Fibroblast of lung (primary cell): ENCODE results near the gene CHRM4. TPM values are rescaled to one million over a fixed set of nuclear protein-coding genes. Genes with fewer than 3 reads are reported as not detected.
A peak's percentile ranks its signal among the peaks of the same experiment; 100 is the strongest.

Experiments used
- DNase-seq, 2 donors: peaks; one replicate each; pipeline versions ENCODE4 v3.0.0 to v3.0.0-alpha.2; 2010; ENCODE audit warnings: low read depth in 2 of 2
- H2AFZ ChIP-seq: 2 replicates; pipeline ENCODE4 v1.5.1; 2012; ENCODE audit warnings: low read length, control low read depth, inconsistent platforms
- H3K27ac ChIP-seq: 2 replicates; pipeline ENCODE4 v1.5.1; 2011; ENCODE audit warnings: low read length, control low read depth; ENCODE audit not compliant: insufficient read depth
- H3K27me3 ChIP-seq: 2 replicates; pipeline ENCODE4 v1.5.1; 2011; ENCODE audit warnings: mild to moderate bottlenecking, low read length; ENCODE audit not compliant: control insufficient read depth, insufficient read depth
- H3K36me3 ChIP-seq: 2 replicates; pipeline ENCODE4 v1.5.1; 2011; ENCODE audit warnings: low read length; ENCODE audit not compliant: control insufficient read depth, insufficient read depth
- H3K4me1 ChIP-seq: 2 replicates; pipeline ENCODE4 v1.5.1; 2011; ENCODE audit warnings: low read length; ENCODE audit not compliant: control insufficient read depth, insufficient read depth; ENCODE audit errors: extremely low read depth
- H3K4me2 ChIP-seq: 2 replicates; pipeline ENCODE4 v1.5.1; 2011; ENCODE audit warnings: low read length, control low read depth; ENCODE audit not compliant: insufficient read depth; ENCODE audit errors: extremely low read depth
- H3K4me3 ChIP-seq, 4 experiments: fragments of 200-600 bp in 1 of 4; sonication (generic) in 1 of 4; replicated peaks in 1 of 4; 2 replicates each; pipeline ENCODE4 v1.5.1; 2011 to 2016; ENCODE audit warnings: low read length in 4 of 4, low read depth in 3 of 4, mild to moderate bottlenecking in 3 of 4, control low read depth in 2 of 4, inconsistent platforms in 1 of 4, mixed read lengths in 1 of 4; ENCODE audit not compliant: insufficient read depth in 1 of 4; ENCODE audit errors: control extremely low read depth in 1 of 4
- H3K79me2 ChIP-seq: 2 replicates; pipeline ENCODE4 v1.5.1; 2012; ENCODE audit warnings: mild to moderate bottlenecking, low read length, inconsistent platforms; ENCODE audit not compliant: control insufficient read depth, insufficient read depth
- H3K9ac ChIP-seq: 2 replicates; pipeline ENCODE4 v1.5.1; 2011; ENCODE audit warnings: mild to moderate bottlenecking, low read length, control low read depth; ENCODE audit not compliant: insufficient read depth
- H3K9me3 ChIP-seq: 2 replicates; pipeline ENCODE4 v1.5.1; 2012; ENCODE audit warnings: low read depth, low read length; ENCODE audit not compliant: control insufficient read depth, insufficient read depth
- H4K20me1 ChIP-seq: 2 replicates; pipeline ENCODE4 v1.5.1; 2011; ENCODE audit warnings: low read length; ENCODE audit not compliant: control insufficient read depth, insufficient read depth; ENCODE audit errors: extremely low read depth
- CTCF ChIP-seq, 2 donors: IDR thresholded peaks in 1 of 2; conservative IDR thresholded peaks in 1 of 2; 1 replicate in 1 of 2; 2 replicates in 1 of 2; pipeline ENCODE4 v1.5.1; 2011 to 2012; ENCODE audit warnings: low read length in 2 of 2, control low read depth in 1 of 2, inconsistent platforms in 1 of 2, low read depth in 1 of 2, mild to moderate bottlenecking in 1 of 2
- EZH2 ChIP-seq: IDR thresholded peaks from 2 replicates; pipeline ENCODE4 v1.5.1; 2012; ENCODE audit warnings: low read length, control low read depth, mild to moderate bottlenecking; ENCODE audit errors: missing control alignments
- polyA plus RNA-seq, 2 donors: library from polyadenylated mRNA; depleted of rRNA in 1 of 2; stranded (reverse) in 1 of 2; unstranded in 1 of 2; fragments of >200 nt; gene quantifications; 2 replicates each; pipeline ENCODE4 v1.2.1, GENCODE V29; 2011 to 2012; ENCODE audit warnings: missing spikeins in 1 of 2
- total RNA-seq: library from RNA; depleted of rRNA; stranded (reverse); fragments of >200 nt; gene quantifications from 2 replicates; pipeline ENCODE4 v1.2.1, GENCODE V29; 2014

The CHRM4 gene
- total and polyA plus RNA-seq, 2 donors (not counting 1 experiment from before 2014, with no cell fraction given), result 0.05 TPM; not detected in 1

DNA sequence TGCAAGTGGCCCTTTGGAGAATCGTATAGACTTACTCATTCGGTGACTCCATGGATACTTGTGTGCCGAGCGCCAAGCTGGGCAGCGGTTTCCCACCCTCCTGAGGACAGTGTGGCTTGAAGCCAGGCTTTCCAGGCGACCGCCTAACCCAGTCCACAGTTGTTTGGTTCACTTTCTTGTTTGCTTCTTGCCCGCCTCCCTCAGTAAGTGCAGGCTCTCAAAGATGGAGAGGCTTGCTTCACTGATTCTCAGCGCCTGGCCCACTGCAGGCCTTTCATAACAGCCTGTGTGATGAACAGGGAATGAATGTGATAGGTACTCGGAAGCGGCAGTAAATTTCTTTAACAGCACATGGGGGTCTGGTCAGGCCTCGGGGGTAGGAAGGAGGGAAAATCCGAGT is 21.3 kb downstream of the CHRM4 start:
- Histone ChIP-seq H3K9ac (no peak overlapping the region), H3K4me2 (no peak overlapping the region), H4K20me1 (no peaks in the 10 kb centered on the region), H3K9me3 (no peaks in the 10 kb centered on the region), H3K4me3 (no peak overlapping the region), H3K27ac (no peak overlapping the region), H3K27me3 (no peaks in the 10 kb centered on the region), H3K36me3 (peaks cover 10% of the 10 kb centered on the region), H2AFZ (no peak overlapping the region), H3K4me1 (peaks cover 6% of the 10 kb centered on the region), H3K79me2 (no peaks in the 10 kb centered on the region)
- TF ChIP-seq CTCF (conservative IDR thresholded peaks at IDR 0.05 in 1 of 2, IDR thresholded peaks at IDR 0.05 in 1 of 2; ENCODE audit: low read depth in 1 of 2, low read length in 2 of 2) (no peak), EZH2 (no peak)
- no peak for DNase-seq

GRCh38 chr11:46369458-46370152 is 22.0 kb downstream of the CHRM4 start:
- Histone ChIP-seq H3K9ac (no peak overlapping the region), H3K4me2 (no peak overlapping the region)

DNA sequence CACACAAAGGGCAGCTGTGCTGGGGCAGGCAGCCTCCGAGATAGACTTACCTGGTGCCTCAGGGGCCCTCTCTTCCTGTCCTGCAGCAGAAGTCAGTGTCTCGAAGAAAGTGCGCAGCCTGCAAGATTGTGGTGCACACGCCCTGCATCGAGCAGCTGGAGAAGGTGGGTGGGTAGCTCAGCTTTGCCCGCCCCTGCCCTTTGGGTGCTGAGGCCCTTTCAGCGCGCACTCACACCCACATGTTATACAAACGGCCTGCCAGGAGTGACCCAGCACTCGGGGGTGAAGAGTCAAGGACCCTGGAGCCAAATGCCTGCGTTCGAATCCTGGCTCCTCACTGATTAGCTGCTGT is 23.7 kb downstream of the CHRM4 start:
- H2AFZ ChIP-seq, result no peak overlapping the region
- no peak overlapping the region for H3K27ac ChIP-seq
- H3K4me3 ChIP-seq, result no peak overlapping the region
- H3K9me3 ChIP-seq, result no peaks in the 10 kb centered on the region
- H4K20me1 ChIP-seq, result no peaks in the 10 kb centered on the region
- no peak for DNase-seq
- no peak overlapping the region for H3K9ac ChIP-seq
- TF ChIP-seq CTCF (conservative IDR thresholded peaks at IDR 0.05 in 1 of 2, IDR thresholded peaks at IDR 0.05 in 1 of 2; ENCODE audit: low read depth in 1 of 2, low read length in 2 of 2), result no peak
- no peak for TF ChIP-seq EZH2
- peaks cover 5% of the 10 kb centered on the region for H3K79me2 ChIP-seq
- H3K36me3 ChIP-seq, result peaks cover 6% of the 10 kb centered on the region
- H3K27me3 ChIP-seq, result no peaks in the 10 kb centered on the region
- H3K4me1 ChIP-seq, result peaks cover 13% of the 10 kb centered on the region
- H3K4me2 ChIP-seq, result no peak overlapping the region

More at GRCh38 chr11:46369458-46370152, 22.0 kb downstream of the CHRM4 start:
- no peaks in the 10 kb centered on the region for H3K9me3 ChIP-seq
- no peaks in the 10 kb centered on the region for H3K27me3 ChIP-seq
- H3K36me3 ChIP-seq, result peaks cover 8% of the 10 kb centered on the region
- TF ChIP-seq EZH2, result no peak
- peak; percentile 85 to 97 for TF ChIP-seq CTCF (conservative IDR thresholded peaks at IDR 0.05 in 1 of 2, IDR thresholded peaks at IDR 0.05 in 1 of 2; ENCODE audit: low read depth in 1 of 2, low read length in 2 of 2)
- no peak overlapping the region for H3K4me3 ChIP-seq
- H2AFZ ChIP-seq, result no peak overlapping the region
- H3K4me1 ChIP-seq, result peaks cover 6% of the 10 kb centered on the region
- no peak overlapping the region for H3K27ac ChIP-seq
- no peaks in the 10 kb centered on the region for H3K79me2 ChIP-seq
- no peaks in the 10 kb centered on the region for H4K20me1 ChIP-seq
- peak; percentile 69 to 72 for DNase-seq
